ENCODE measurements around the gene FAM120AOS. TPM values are rescaled to one million over a fixed set of nuclear protein-coding genes. Genes with fewer than 3 reads are reported as not detected.
A peak's percentile ranks its signal among the peaks of the same experiment; 100 is the strongest.

FAM120AOS gene
- total and polyA plus RNA-seq, 2 of the 8 experiments (the other 6 are each of a cell fraction or from before 2014, with no cell fraction given) = 29.6 to 37.6 TPM

DNA sequence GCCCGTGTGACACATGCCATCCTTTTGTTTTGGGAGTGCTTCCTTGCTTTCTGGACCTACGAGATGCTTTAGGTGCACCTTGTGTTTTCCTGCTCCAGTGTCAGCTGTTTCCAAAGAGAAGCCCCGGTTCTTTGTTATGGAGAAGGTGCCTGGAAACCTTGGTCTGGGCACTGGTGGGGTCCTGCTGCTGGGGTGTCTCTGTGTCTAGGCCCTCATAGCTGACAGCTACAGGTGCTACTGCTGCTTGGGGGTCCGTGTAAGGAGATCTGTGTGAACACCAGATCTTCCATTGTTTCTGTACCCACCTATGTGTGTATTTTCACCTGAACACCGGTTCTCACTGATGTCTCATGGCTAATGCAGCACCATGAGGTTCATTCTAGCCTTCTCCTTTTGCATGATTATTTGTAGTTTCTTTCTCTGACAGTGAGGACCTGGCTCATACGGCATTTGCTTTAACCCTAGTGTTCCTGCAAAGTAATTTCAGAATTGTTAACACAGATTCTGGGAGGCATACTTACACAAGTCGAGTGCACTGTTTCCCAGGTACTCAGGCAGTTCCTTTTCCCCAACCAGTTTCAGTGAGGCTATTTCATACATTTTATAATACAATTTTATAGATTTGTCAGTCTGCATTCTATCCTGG is 13.2 kb upstream of the FAM120AOS start:
- WGBS, 2 experiments (ENCODE audit: extremely low coverage in 1 of 2, insufficient coverage in 1 of 2, insufficient read length in 1 of 2, insufficient replicate concordance in 2 of 2, low coverage in 1 of 2, low lambda C conversion rate in 2 of 2, missing lambda C conversion rate in 1 of 2) = 49% methylated on average over 7 of the region's 7 CpGs; no CpG with 5 or more reads in 1 of the 2 experiments
- POLR2A ChIA-PET (ENCODE audit: partially characterized antibody) = interaction anchor here (1.6 to 3.7 kb wide), 2 partner anchors 14 to 22 kb away, joined by 4 to 35 read pairs; partner anchors contain the start of genes FAM120A and FAM120AOS
- Histone ChIP-seq H3K27ac (ENCODE audit: low read depth, low read length) (no peak overlapping the region), H2AK5ac (ENCODE audit: low read depth, low read length) (no peak overlapping the region; the same call in 1 of the 2 replicates), H3K23me2 (ENCODE audit: low read depth, low read length) (no peaks in the 10 kb centered on the region), H3K79me2 (ENCODE audit: control insufficient read depth in 1 of 2, insufficient read depth in 2 of 2, low read length in 2 of 2) (peaks cover 21 to 99% of the 10 kb centered on the region in 2 experiments), H3K23ac (ENCODE audit: insufficient read length) (no peak overlapping the region), H4K8ac (ENCODE audit: extremely low read depth, insufficient read depth, low read length) (no peak overlapping the region), H4K5ac (ENCODE audit: insufficient read length, low read depth, low read length) (no peak overlapping the region), H3K36me3 (ENCODE audit: control insufficient read depth in 2 of 4, insufficient read depth in 4 of 4, low read length in 3 of 4) (0 out of 8 replicates have a peak, but pooled peaks cover 0 to 3% (median 0%) of the 10 kb centered on the region in 4 experiments), H3K18ac (ENCODE audit: extremely low read depth, low read length) (no peak overlapping the region), H3K9ac (replicated peaks in 1 of 4; ENCODE audit: extremely low read depth in 1 of 4, low read depth in 3 of 4, low read length in 3 of 4) (no peak overlapping the region), H3K14ac (ENCODE audit: insufficient read length) (no peak overlapping the region), H3K4me2 (ENCODE audit: insufficient read depth in 1 of 2, low read depth in 2 of 2, low read length in 2 of 2) (peak overlapping the region; percentile 29 to 49; a peak in 3 of 4 replicates), H3K79me1 (ENCODE audit: low read depth, low read length) (peaks cover 13% of the 10 kb centered on the region), H2BK120ac (replicated peaks; ENCODE audit: low read depth, low read length) (no peak overlapping the region), H4K20me1 (replicated peaks in 1 of 2; ENCODE audit: control insufficient read depth in 1 of 2, insufficient read depth in 2 of 2, low read length in 2 of 2) (peaks cover 8 to 12% of the 10 kb centered on the region in 2 experiments), H3K4ac (replicated peaks; ENCODE audit: insufficient read length, low read depth, low read length) (no peak overlapping the region), H3K4me1 (replicated peaks in 1 of 4; ENCODE audit: control insufficient read depth in 3 of 4, insufficient read depth in 4 of 4, low read length in 3 of 4) (peaks cover 6 to 25% (median 18%) of the 10 kb centered on the region in 4 experiments), H2BK20ac (ENCODE audit: low read length) (no peak overlapping the region), H2BK12ac (ENCODE audit: low read depth, low read length) (peak overlapping the region; percentile 45; the same call in 1 of the 2 replicates), H3K27me3 (replicated peaks in 1 of 4; ENCODE audit: control insufficient read depth in 3 of 4, extremely low read depth in 1 of 4, insufficient read depth in 3 of 4, low read length in 3 of 4) (no peaks in the 10 kb centered on the region), H2BK15ac (ENCODE audit: low read length) (no peak overlapping the region), H3K4me3 (ENCODE audit: extremely low read depth in 1 of 4, insufficient read depth in 2 of 4, low read depth in 3 of 4, low read length in 4 of 4) (no peak overlapping the region), H3K56ac (replicated peaks; ENCODE audit: insufficient read length, low read depth, low read length) (no peak overlapping the region), H4K91ac (replicated peaks; ENCODE audit: insufficient read length, low read length) (no peak overlapping the region), H2BK5ac (ENCODE audit: low read depth, low read length) (peak overlapping the region; percentile 53; the same call in 1 of the 2 replicates), H3K9me3 (ENCODE audit: insufficient read depth in 2 of 2, low read depth in 1 of 2, low read length in 1 of 2) (no peaks in the 10 kb centered on the region), H2AFZ (ENCODE audit: low read length) (no peak overlapping the region)
- TF ChIP-seq ASH2L (IDR thresholded peaks at IDR 0.05; ENCODE audit: low read length) (no peak), EGR1 (IDR thresholded peaks at IDR 0.05; ENCODE audit: borderline replicate concordance, low read depth, low read length) (no peak), GTF2F1 (IDR thresholded peaks at IDR 0.05; ENCODE audit: borderline replicate concordance, low read depth, low read length) (no peak), JUN (IDR thresholded peaks at IDR 0.05; ENCODE audit: low read depth, low read length) (no peak), JUND (IDR thresholded peaks at IDR 0.05; ENCODE audit: low read length) (no peak), RBBP5 (IDR thresholded peaks at IDR 0.05; ENCODE audit: borderline replicate concordance, low read depth, low read length) (no peak)
- CTCF ChIA-PET (ENCODE audit: partially characterized antibody) = interaction anchor here (1.0 to 1.6 kb wide), 3 partner anchors 7 to 100 kb away, joined by 3 to 5 read pairs (median 5); no protein-coding TSS in a partner anchor
- no peak for FAIRE-seq
- DNase-seq (ENCODE audit: low read depth in 1 of 2, low spot score in 2 of 2) = no peak
